Activated CD8-positive, alpha-beta memory T cell treated with anti-CD3 and anti-CD28 coated beads for 24 hours (primary cell): ENCODE measurements around the gene PTPRG.
"Not testable (repeated sequence)": the region's sequence is repeated elsewhere in the genome, so short reads cannot be mapped to it uniquely, and the experiment has no call there.

ENCODE experiments used
- DNase-seq: peaks from one replicate; pipeline ENCODE4 v3.0.0-alpha.2; 2020

PTPRG gene

DNA sequence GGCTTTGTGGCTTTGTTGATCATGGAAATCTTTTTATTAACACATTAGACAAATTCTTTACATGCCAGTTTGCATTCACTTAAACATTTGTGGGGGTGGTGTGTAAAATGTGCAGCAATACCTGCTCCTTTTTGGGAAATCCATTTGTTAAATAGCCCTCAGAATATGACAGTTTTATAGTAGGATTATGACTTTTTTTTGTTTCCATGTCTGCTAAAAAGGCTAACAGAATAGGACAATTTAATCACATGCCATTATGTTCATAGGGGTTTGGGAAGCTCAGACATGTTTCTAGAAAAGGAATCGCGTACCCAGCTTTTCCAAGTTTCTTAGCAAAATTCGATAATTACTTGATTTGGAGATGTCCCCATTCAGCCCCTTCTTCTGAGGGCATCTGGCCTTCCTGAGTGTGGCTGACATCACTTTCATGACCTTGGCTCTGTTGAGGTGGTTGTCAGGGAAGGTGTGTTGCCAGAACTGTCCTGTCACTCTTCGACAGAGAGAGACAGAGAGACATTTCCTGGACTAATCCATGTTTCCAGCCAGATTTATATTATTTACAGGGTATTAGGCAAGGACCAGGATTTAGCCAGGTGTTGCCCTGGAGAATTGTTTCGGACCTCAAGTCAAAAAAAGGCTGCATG is 126.4 kb downstream of the PTPRG start:
- no peak for DNase-seq

DNA sequence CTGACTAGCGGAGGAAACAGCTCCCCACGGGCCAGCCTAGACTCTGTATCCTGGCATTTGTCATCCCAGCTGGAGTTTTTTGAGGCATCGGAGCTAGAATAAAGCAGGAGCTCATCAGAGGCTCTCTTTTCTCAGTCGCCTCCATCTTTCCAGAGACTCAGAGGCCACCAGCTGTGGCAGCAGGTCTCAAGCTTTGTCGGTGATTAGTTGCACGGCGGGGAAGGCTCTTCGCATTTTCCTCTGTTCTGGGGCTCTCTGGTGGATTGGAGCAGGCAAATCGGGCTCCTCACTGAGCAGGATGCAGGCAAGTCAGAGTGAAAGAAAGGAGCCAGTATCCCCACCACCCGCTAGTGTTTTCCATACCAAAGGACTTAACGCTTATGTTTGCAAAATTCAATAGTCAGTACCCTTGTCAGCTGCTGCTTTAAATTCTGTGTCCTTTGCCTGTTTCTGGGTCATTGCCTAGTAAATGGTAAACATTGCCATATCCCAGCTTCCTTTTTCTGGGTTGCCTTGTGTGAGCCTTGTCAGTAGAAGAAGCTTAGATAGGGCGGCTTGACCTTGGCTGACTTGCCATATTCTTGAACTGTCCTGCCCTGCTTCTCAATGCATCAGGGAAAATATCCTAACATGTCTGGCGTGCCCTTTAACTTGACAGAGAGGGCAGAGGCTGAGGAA is 127.1 kb downstream of the PTPRG start:
- no peak for DNase-seq

DNA sequence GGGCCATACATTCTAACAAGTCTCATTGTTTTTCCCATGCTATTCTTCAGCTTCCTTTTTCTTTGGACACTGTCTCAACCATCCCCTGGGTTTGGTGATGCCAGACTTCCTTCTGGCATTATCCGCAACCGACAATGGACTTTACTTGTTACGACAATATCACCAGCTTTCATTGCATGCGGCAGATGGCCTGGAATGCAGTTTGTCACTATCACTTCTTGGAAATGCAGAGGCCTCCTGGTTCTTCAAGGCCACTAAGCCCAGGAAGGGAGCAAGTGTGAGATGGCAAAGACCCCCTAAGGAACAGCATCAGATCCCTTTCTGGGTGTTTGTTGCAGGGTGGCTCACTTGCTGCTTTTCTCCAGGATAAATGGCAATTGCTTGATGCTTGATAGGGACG is 128.6 kb downstream of the PTPRG start:
- no peak for DNase-seq

DNA sequence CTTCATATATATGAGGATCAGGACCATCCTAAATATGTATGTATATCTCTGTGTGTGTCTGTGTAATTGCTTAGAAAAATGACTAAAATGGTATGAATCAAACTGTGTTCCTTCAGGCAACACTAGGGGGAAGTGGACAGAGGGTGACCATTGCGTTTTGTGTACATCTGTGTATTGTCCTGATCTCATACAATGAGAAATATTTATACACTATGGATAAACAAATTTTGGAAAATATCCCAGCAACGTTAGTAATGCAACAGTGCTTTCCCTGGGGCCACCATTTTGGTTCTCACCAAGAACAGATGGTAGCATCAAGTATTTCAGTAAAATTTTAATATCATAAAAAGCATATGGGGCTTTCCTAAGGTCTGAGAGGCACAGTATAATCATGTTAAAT is 130.1 kb downstream of the PTPRG start:
- DNase-seq: no peak

DNA sequence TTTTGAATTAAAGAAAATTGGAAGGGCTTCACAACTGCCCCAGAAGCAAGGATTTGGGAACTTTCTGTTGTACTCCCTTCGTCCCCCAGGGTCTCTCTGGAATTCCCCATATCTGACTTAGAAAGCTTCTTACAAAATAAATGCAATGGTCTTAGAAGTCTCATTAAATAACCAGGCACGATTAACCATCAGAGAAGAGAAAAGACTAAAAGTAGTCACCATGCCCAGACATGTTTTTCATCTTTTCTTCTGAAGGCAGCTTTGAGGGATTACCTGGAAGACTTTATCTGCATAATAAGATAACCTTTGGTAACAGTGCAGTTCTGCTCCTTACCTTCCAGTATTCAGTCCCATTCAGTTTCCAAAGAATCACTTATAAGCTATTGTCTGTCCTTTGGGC is 135.9 kb downstream of the PTPRG start:
- no peak for DNase-seq

DNA sequence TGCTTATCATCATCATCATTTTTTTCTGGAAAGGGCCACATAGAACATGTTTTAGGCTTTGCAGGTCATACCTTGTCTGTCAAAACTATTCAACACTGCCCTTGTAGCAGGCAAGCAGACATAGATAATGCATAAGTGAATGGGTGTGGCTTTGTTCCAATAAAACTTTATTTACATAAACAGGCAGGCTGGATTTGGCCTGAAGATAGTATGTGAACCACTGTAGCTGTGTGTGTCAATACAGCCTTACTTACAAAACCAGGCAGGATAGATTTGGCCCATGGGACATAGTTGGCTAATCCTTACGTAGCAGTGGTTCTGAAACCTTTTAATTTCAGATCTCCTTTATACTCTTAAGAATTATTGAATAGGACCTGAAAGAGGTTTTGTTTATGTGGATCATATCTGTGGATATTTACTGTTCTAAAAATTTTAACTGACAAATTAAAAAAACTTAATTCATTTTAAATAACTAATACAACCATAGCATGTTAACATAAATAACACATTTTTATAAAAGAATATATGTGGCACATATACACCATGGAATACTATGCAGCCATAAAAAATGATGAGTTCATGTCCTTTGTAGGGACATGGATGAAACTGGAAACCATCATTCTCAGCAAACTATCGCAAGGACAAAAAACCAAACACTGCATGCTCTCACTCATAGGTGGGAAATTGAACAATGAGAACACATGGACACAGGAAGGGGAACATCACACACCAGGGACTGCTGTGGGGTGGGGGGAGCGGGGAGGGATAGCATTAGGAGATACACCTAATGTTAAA is 137.1 kb downstream of the PTPRG start:
- not testable (repeated sequence) for DNase-seq

DNA sequence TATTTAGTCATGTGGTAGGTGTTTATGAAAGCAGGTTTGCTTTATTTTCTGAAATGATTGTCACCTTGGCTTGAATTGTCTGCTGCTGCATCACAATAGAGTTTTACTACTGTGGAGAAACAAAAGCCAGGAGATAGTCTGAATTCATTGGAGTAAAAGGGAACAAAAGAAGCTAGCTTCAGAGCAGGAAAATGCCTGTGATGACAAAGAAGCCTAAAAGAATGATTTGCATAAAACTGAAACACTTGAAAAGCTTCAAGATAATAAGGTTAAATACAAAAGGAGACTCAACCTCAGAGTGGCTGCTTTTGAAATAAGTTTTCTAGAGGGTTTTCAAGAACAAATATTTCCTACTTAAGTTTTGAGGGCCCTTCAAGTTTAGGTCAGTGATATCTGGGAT is 138.3 kb downstream of the PTPRG start:
- no peak for DNase-seq

DNA sequence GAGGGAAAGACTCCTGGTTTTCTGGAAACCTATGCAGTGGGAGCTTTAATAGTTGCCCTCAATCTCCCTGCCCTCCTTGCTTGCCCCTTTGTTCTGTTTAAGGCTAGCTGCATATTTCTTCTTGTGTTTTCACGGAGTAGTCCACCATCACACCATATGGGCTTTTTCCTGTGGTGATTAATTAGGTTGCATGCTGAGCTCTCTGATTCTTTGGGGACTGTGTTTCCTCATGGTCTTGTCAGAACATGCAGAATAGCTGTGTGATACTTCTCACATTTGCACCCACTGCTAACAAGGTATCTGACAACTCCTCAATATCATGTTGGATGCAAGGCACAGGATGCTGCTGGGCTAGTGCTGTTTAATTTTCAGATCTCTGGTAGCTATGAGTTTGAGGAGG is 139.6 kb downstream of the PTPRG start:
- DNase-seq: no peak

DNA sequence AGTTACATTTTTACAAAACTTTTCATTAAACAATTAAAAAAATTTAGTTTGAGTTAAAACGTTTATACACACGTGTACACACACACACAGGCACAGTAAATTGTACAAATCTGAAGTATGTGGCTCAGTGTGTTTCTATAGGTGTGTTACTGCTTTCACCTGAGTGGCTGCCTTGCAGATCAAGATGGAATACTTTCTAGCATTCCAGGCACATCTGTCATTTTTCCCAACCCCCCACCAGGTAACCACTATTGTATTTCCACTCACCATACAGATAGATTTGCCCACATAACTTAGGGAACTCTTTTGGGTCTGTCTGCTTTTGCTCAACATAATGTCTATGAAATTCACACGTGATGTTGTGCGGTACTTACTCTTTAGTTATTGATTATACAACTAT is 141.1 kb downstream of the PTPRG start:
- DNase-seq: no peak

DNA sequence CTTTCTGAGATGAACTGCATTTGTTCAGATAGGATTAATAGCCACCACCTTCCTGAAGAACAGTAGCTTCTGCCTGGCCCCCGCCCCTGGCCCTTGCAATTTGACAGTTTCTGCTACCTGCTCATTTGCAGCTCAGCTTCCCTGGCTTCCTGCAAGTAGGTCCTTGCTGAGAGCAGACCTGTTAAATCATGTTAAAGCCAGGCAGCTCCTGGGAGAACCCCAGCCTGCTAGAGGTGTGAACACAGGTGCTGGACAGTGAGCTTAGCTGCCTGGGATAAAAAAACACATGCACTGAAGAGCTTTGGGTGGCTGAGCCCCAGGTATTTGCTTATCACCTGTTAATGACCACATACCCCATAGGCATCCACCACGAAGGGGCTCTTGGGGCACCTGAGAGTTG is 143.4 kb downstream of the PTPRG start:
- DNase-seq: no peak

DNA sequence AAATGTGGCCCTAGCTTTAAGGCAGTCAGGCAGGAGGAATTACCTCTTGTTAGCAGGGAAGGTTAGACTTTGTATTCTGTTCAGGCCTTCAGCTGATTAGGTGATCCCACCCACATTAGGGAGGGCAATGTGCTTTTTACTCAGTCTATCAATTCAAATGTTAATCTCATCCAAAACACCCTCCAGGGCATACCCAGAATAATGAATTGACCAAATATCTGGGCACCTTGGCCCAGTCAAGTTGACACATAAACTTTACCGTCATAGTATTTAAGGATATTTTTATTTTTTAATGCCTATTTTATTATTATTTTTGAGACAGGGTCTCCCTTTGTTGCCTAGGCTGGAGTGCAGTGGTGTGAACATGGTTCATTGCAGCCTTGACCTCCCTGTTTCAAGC is 146.1 kb downstream of the PTPRG start:
- no peak for DNase-seq

DNA sequence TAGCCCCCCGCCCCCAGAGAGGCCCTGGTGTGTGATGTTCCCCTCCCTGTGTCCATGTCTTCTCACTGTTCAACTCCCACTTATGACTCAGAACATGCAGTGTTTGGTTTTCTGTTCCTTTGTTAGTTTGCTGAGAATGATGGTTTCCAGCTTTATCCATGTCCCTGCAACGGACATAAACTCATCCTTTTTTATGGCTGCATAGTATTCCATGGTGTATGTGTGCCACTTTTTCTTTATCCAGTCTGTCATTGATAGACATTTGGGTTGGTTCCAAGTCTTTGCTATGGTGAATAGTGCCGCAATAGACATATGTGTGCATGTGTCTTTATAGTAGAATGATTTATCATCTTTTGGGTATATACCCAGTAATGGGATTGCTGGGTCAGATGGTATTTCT is 149.5 kb downstream of the PTPRG start:
- not testable (repeated sequence) for DNase-seq

DNA sequence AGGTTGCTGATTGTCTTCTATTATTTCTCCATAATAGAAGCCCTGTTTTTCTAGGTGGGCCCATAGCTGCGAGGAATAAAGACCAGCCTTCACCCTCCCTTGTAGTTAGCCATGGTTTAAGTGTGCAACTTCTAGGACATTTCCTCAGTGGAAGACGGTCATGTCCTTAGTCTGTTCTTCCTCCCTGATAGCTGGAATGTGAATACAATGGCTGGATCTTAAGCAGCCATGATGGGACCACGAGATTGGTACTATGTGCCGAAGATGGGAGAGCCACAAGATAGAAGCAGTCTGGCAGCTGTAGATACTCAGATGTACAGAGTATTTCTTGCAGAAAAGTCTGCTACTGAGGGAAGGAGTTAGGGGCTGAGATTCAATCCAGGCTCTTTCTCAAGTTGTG is 152.9 kb downstream of the PTPRG start:
- no peak for DNase-seq

DNA sequence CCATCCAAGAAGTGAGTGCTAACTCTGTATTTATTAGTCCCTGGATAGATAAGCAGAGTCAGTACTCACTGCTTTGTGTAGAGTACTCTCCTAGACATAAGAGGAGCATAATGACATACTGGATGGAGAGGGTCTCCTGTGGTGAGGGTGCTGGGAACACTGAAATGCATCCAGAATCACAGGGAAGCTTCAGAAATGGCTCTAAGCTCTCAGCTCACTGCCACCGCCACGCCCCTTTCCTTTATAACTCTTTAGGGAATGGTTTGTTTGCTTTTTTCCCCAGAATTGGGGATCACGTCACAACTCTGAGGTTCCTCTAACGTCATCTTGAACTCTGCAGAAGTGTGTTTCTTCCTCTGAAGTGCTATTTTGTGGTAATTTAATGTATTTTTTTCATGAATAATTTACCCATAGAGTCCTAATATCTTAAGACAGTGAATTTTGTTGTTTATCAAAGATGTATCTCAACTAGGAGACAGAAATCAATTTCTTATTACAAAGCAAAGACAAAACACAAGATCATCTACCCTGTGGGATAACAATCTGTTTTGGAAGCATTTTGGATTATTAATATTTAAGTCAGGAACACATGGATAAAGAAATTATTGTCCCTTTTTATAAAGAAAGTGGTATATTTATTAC is 154.6 kb downstream of the PTPRG start:
- DNase-seq: no peak

DNA sequence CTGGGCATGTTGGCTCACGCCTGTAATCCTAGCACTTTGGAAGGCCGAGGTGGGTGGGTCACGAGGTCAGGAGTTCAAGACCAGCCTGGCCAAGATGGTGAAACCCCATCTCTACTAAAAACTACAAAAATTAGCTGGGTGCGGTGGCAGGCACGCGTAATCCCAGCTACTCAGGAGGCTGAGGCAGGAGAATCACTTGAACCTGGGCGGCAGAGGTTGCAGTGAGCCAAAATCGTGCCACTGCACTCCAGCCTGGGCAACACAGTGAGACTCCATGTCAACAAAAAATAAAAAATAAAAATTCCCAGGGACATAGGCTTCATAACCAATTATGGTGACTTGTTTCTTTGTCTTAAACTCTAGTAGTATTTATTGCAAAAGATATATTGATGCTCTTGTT is 155.3 kb downstream of the PTPRG start:
- not testable (repeated sequence) for DNase-seq

DNA sequence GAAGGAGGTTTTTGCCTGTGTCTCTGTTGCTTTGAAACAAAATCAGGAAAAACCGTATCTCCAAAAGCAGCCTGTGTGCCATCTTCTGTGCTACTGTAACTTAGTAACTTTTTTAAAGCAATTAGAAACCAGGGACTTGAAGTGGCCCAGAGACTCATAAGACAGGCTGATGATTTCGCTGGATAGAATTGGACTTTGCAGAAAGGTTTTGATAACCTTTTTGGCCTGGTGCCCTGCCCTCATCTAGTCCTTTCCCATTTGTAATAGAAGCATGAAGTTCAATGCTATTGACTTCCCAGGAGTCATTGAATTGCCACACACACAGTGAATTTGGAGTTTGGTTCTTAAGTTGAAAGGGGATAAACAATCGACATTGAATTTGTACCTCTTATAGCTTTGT is 157.2 kb downstream of the PTPRG start:
- no peak for DNase-seq

DNA sequence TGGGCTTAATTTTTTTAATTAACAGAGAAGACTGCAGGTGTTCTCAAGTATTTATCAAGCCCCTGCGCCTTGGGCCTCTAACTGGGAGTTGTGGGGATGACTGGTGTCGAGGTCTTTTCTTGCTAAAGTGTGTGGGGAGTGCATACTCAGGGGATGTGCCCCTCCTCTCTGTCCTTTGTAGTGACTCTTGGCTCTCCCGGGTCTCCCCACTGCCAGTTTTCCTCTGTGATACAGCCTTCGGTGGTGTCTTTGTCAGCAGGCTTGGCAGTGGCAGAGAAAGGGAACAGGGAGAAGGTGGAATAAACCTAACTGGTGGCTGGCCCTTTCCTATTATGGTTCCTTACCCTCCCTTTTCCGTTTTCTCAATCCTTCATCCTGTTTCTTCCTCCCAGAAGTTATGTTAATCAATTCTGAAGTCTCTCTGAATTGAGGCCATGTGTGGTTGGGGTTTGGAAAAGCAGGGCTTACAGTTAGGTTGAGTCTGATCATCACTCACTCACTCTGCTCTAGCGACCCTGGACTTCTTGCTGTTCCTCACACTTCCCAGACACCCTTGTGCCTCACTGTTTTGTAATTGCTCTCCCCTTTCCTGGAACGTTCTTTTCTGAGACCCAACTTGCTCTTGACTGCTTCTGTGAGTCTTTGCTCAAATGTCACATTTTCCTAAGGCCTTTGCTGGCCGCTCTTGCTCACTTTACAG is 158.1 kb downstream of the PTPRG start:
- no peak for DNase-seq

DNA sequence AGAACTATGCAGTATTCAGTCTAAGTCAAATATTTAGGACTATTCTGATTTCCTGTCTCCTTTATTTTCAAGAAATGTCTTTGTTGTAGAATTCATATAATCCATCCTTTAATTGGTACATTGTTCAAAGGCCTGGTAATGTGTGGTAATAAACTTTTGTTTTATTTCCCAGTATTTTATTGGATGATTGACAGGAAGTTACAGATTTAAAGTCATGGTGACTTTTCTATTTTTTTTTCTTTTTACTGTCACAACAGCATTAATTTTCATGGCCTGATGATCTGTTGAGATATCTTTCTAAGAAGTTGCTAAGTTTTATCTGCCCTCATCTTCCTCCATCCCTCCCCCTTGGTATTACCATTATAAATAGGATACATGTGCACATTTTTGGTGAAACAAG is 161.7 kb downstream of the PTPRG start:
- DNase-seq: no peak

DNA sequence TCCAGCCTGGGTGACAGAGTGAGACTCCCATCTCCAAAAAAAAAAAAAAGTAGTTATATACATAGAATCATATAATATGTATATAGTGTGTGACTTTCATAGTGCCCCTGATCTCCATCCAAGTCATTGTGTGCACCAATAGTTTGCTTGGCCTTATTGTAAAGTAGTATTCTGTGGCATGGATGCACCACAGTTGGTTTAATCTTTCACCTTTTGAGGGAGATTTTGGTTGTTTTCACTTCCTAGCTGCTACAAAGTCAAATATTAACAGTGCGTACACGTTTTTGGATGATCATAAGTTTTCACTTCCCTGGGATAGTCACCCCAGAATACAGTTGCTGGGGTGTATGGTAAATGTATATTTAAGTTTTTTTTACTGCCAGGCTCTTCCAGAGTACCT is 162.8 kb downstream of the PTPRG start:
- DNase-seq: no peak

DNA sequence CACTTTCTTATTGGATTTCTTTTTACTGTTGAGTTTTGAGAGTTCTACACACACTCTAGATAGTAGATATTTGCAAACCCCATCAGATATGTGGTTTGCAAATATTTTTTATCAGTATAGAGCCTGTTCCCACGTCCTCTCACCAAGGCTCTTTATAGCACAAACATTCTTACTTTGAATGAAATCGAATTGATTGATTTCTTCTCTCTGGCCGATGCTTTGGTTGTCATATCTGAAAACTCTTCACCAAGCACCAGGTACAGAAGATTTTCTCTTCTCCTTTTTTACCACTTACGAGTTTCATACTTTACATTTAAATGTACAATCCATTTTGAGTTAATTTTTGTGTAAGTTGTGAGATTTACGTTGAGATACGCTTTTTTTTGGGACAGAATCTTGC is 163.4 kb downstream of the PTPRG start:
- DNase-seq: no peak

DNA sequence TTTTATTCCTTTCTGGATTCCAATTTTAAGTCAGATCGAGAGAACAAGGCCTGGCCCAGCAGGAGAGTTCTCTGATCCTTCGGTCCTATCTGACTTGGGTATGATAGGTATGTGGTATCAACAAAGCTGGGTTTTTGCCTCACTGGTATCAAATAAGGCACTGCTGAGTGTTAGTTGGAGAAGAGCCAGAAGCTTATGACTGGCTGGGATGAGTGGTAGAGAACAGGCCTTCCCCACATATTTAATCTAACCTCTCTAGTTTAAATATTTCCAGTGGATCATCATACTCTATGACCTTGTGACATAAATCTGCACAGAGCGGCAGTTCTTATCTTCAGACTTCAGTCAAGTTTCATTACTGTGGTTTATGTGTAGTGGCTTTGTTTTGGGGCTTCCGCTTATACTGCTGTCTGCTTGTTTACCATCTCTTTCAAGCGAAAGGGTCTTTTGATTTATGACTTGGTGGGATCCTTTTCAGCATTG is 164.5 kb downstream of the PTPRG start:
- no peak for DNase-seq

DNA sequence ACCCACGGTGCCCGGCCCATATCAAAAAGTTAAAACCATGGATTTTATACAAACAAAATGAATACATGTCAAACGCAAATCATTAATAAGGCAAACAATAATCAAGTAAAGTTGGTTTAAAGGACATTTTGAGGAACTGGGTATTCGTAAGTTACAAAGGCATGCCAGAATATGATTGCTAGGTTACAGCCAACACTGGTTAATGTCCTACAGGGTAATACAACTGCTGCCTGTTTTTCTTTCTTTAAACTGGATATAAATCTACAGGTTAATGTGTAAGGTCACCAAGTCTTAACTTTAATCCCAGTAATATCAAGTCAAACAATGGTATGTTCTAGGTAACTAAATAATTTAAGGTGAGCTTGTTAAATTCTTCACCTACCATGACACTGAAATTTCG is 166.1 kb downstream of the PTPRG start:
- DNase-seq: no peak

DNA sequence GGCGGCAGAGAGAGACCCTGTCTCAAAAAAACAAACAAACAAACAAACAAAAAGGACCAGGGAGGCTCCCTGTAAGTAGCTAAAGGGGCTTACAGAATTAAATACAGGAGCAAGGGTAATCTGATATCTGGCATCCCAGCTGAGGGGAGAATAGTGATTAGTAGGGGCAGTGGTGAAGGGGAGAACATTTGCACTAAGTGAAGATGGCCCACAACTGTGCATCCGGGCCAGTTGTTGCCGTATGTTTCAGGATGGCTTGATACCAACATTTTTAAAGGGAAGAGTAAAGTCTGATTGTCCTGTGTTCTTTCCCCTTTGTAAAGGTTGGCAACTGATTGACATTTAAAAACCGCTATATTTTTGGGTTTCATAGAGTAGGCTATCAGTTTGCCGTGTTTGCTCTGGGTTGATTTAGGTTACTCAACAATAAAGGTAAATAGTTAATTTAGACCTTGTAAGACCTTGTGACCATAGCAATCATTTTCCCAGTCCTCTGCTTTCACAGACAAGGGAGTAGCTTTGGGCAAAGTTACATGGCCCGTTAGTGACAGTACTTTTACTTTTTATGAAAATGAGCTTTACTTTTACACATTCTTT is 167.8 kb downstream of the PTPRG start:
- DNase-seq: no peak
